Heart right ventricle (tissue), 16 donors: ENCODE measurements around the gene GTPBP8. TPM values are rescaled to one million over a fixed set of nuclear protein-coding genes. Genes with fewer than 3 reads are reported as not detected.

Experiments used
- ATAC-seq, 8 donors: fragments of 200-7000 bp; cut with Tn5 transposase; one replicate each; pipeline ENCODE4 v1.9.1; 2020; ENCODE audit warnings: mild to moderate bottlenecking in 8 of 8, moderate library complexity in 8 of 8, moderate number of reproducible peaks in 1 of 8
- DNase-seq, 2 donors: peaks; one replicate each; pipeline ENCODE4 v3.0.0-alpha.2; 2020
- H3K27ac ChIP-seq, 10 donors: fragments of 200-600 bp; sonication (generic) in 2 of 10; one replicate each; pipeline versions ENCODE4 v1.5.0 to v1.8.0; 2020 to 2022; ENCODE audit warnings: mild to moderate bottlenecking in 3 of 10
- H3K27me3 ChIP-seq, 7 donors: fragments of 200-600 bp; one replicate each; pipeline ENCODE4 v1.8.0; 2021 to 2022; ENCODE audit warnings: mild to moderate bottlenecking in 2 of 7
- H3K36me3 ChIP-seq, 9 donors: fragments of 200-600 bp; sonication (generic) in 1 of 9; one replicate each; pipeline versions ENCODE4 v1.5.0 to v1.8.0; 2020 to 2022; ENCODE audit warnings: mild to moderate bottlenecking in 2 of 9
- H3K4me1 ChIP-seq, 9 donors: fragments of 200-600 bp; sonication (generic) in 1 of 9; one replicate each; pipeline versions ENCODE4 v1.5.0 to v1.8.0; 2020 to 2022; ENCODE audit warnings: mild to moderate bottlenecking in 4 of 9
- H3K4me3 ChIP-seq, 10 donors: fragments of 200-600 bp; sonication (generic) in 2 of 10; one replicate each; pipeline versions ENCODE4 v1.5.0 to v1.8.0; 2020 to 2022; ENCODE audit warnings: mild to moderate bottlenecking in 7 of 10, moderate library complexity in 2 of 10
- H3K9me3 ChIP-seq, 11 donors: fragments of 200-600 bp in 10 of 11; sonication (generic) in 2 of 11; one replicate each; pipeline versions ENCODE4 v1.5.0 to v1.8.0; 2013 to 2022; ENCODE audit warnings: mild to moderate bottlenecking in 2 of 11, control low read depth in 1 of 11, moderate library complexity in 1 of 11
- WGBS, 2 donors: extraction: QIAGEN DNeasy Blood & Tissue Kit; methylation state at CpG; one replicate each; pipeline ENCODE4 v1.1.7; 2013; ENCODE audit warnings: inconsistent platforms in 1 of 2; 5-methylcytosine and 5-hydroxymethylcytosine counted together
- intact Hi-C, 10 donors: fragments of 100-400 bp; cut with DNase I; formaldehyde crosslinking; loops; one replicate each; pipeline versions ENCODE4 v1.11.1 to v1.14.2; 2022
- long read RNA-seq, 3 donors: library from polyadenylated mRNA; unstranded; transcript quantifications; one replicate each; pipeline ENCODE4 v2.0.0, GENCODE V29; 2020 to 2021
- polyA plus RNA-seq, 2 donors: library from polyadenylated mRNA; stranded (reverse); fragments of 200-250 nt; gene quantifications; one replicate each; pipeline ENCODE4 v1.2.3, GENCODE V29; 2013
- total RNA-seq, 10 donors: library from RNA; stranded (reverse); fragmentation: NEBNext Ultra II Directional in 3 of 10; extraction: Animal tissue kit (Norgen Biotek cat#: 25700) in 3 of 10; gene quantifications; one replicate each; pipeline versions ENCODE4 v1.2.1 to v1.2.4, GENCODE V29; 2021 to 2023
- TF ChIP-seq, protein P1 (sequence below), 9 donors: fragments of 200-600 bp; sonication (generic) in 2 of 9; IDR thresholded peaks; one replicate each; pipeline versions ENCODE4 v1.5.0 to v1.8.0; 2021 to 2022; ENCODE audit warnings: antibody characterized with exemption in 9 of 9, mild to moderate bottlenecking in 5 of 9, moderate library complexity in 1 of 9
- donor health status: Arrhythmogenic right ventricular cardiomyopathy.
- donor health status: ischemic (EF 13 %, LVEDD 7.1; RV severe dilation, severe dysfunction).
- donor health status: healthy with polysubstance abuse.
- donor health status: DM: no; HTN: yes; CAD: no.
- donor health status: DM: no; HTN: no; CAD: no.
- donor health status: ischemic (EF 25% LVEDD 6.9; RV normal size, moderate dysfunction).
- donor health status: ischemic (EF 25% LVEDD 5.7; RV mildly dilated, moderate dysfunction).
- donor health status: healthy.
- donor health status: DM: yes; HTN: yes; CAD: no.
- donor health status: Ischemic cardiomyopathy.
- donor health status: ischemic (EF 35%, LVEDD 5.7; RV mildly dilated, moderate dysfunction).
- donor health status: nonischemic (EF 11% LVEDD 7.7; RV severe dilation, severe dysfunction).
- donor health status: DM: yes; HTN: yes; CAD: no.
- donor health status: PGD.
- donor health status: ischemic (EF 29% LVEDD 5.4; RV normal size, mild dysfunction).
- donor health status: nonischemic (EF 23%, LVEDD 6.1; RV moderate dilation, normal function).

The GTPBP8 gene
- total RNA-seq (10 to 100 TPM; 19.7 to 31.3 (median 26.3) TPM), polyA plus RNA-seq (10 to 100 TPM in 1 of 2 donors, 1 to 10 TPM in 1; 4.7 to 16.1 TPM)
- long read RNA-seq, donor 1, transcript GTPBP8-203 (6 exons, 1,360 nt), result major isoform, 17 of 25 reads
- long read RNA-seq, donor 1, partial matches to known transcripts, result 0 of 25 reads
- long read RNA-seq, donor 1, other reads (novel, unspliced or antisense), result 5 of 25 reads
- long read RNA-seq, donor 2, transcript GTPBP8-203 (6 exons, 1,360 nt), result major isoform, 34 of 50 reads
- long read RNA-seq, donor 2, partial matches to known transcripts, result 2 of 50 reads
- long read RNA-seq, donor 2, other reads (novel, unspliced or antisense), result 8 of 50 reads
- long read RNA-seq, donor 3, transcript GTPBP8-202 (5 exons, 1,787 nt), result minor isoform, 6 of 45 reads
- long read RNA-seq, donor 3, transcript GTPBP8-203 (6 exons, 1,360 nt), result major isoform, 22 of 45 reads
- long read RNA-seq, donor 3, partial matches to known transcripts, result 0 of 45 reads
- long read RNA-seq, donor 3, other reads (novel, unspliced or antisense), result 17 of 45 reads

DNA sequence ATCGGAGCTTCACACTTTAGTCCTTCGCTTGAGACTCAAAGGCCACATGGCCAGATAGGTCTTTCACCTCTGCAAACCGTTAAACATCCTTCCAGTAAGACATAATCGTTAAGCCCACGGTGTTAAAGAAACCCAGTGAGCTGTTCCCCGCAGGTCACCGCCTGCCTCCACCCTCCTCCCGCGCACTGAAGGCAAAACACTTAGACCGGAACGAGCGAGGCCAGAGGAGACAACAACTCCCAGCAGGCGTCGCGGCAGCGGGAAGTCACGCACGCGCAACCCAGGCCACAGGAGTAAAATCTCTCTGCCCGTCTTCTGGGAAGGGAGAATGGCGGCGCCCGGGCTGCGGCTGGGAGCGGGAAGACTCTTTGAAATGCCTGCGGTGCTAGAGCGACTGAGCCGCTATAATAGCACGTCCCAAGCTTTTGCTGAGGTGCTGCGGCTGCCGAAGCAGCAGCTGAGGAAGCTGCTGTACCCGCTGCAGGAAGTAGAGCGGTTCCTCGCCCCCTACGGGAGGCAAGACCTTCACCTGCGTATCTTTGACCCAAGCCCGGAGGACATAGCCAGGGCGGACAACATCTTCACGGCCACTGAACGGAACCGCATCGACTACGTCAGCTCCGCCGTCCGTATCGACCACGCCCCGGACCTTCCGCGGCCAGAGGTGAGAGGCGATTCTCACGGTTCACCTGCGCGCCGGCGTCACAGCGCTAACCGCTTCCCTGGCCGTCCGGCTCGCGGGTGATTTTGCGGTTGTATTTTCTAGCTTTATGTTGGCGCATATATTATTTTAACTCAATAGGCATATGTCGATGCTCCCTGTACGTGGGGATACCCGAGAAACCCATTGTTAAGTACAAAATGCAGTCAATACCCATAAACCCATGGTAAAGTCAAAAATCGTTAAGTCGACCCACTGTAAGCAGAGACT lies at the start of gene GTPBP8:
Gene GTPBP8, plus strand, starts transcription at position 313 of the 931 bp plus-strand sequence. Its CDS starts 16 bp downstream, at position 329.
- H3K27me3 ChIP-seq, result no peaks in the 10 kb centered on the region
- WGBS, 2 donors, result 2% methylated on average over 70 of the region's 70 CpGs
- peak within 1 kb of the TSS; percentile 88 to 98 (median 96) for H3K27ac ChIP-seq
- peaks cover 0 to 13% (median 0%) of the 10 kb centered on the region in 9 donors for H3K36me3 ChIP-seq
- H3K9me3 ChIP-seq, result no peaks in the 10 kb centered on the region
- intact Hi-C loops, result loop anchor here in 1 of 10 donors (2.0 to 5.0 kb wide), 2 partner anchors 28 to 429 kb away; partner anchors contain the start of genes ATG3 and SLC35A5
- DNase-seq (peak; percentile 91 to 92), ATAC-seq (peak; percentile 98 to 99 (median 99))
- H3K4me3 ChIP-seq, result peak within 1 kb of the TSS; percentile 64 to 92 (median 78)
- TF ChIP-seq, protein P1, sequence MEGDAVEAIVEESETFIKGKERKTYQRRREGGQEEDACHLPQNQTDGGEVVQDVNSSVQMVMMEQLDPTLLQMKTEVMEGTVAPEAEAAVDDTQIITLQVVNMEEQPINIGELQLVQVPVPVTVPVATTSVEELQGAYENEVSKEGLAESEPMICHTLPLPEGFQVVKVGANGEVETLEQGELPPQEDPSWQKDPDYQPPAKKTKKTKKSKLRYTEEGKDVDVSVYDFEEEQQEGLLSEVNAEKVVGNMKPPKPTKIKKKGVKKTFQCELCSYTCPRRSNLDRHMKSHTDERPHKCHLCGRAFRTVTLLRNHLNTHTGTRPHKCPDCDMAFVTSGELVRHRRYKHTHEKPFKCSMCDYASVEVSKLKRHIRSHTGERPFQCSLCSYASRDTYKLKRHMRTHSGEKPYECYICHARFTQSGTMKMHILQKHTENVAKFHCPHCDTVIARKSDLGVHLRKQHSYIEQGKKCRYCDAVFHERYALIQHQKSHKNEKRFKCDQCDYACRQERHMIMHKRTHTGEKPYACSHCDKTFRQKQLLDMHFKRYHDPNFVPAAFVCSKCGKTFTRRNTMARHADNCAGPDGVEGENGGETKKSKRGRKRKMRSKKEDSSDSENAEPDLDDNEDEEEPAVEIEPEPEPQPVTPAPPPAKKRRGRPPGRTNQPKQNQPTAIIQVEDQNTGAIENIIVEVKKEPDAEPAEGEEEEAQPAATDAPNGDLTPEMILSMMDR (IDR thresholded peaks at IDR 0.05), result peak in 3 of 9 donors; percentile 21 to 36 (median 34)
- H3K4me1 ChIP-seq, result peaks cover 2 to 28% (median 15%) of the 10 kb centered on the region in 9 donors

DNA sequence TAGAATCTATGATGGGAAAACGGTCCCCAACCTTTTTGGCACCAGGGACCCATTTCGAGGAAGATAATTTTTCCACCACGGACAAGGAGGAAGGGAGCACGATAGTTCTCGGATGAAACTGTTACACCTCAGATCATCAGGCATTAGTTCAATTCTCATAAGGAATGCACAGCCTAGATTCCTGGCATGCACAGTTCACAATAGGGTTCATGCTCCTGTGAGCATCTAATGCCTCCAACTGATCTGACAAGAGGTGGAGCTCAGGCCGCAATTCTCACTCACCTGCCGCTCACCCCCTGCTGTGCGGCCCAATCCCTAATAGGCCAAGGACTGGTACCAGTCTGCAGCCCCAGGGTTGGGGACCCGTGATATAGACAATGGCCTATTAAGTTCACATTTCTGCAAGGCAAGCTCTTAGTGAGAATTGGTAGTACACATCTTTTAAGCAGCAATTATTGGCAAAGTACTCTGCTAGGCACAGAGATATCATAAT lies 42.4 kb upstream of the GTPBP8 start:
- ATAC-seq (no peak), DNase-seq (no peak)
- Histone ChIP-seq H3K36me3 (no peaks in the 10 kb centered on the region), H3K4me3 (no peak overlapping the region), H3K9me3 (peaks cover 0 to 26% (median 4%) of the 10 kb centered on the region in 11 donors), H3K27me3 (no peaks in the 10 kb centered on the region), H3K27ac (no peak overlapping the region), H3K4me1 (no peaks in the 10 kb centered on the region)
- TF ChIP-seq, protein P1 (IDR thresholded peaks at IDR 0.05), result no peak
- intact Hi-C loops, result loop anchor here in 1 of 10 donors (5.0 kb wide), 1 partner anchor 814 kb away; no protein-coding TSS in a partner anchor
- 76 to 81% methylated on average over 9 of the region's 9 CpGs for WGBS, 2 donors

DNA sequence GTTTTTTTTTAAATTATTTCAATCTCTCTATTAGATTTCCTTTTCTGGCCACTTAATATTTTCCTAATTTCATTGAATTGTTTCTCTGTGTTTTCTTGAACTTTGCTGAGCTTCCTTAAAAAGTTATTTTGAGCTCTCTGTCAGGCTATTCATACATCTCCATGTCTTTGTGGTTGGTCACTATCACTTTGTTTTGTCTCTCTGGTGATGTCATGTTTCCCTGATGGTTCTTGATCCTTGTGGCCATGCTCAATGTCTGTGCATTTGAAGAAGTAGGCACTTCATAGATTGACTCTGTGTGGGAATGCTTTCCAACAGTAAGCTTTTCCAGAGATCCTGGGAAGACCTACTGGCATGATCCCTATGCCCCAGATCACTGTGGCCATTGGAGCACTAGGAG lies 34.4 kb upstream of the GTPBP8 start:
- ATAC-seq (no peak), DNase-seq (no peak)
- peaks cover 0 to 22% (median 0%) of the 10 kb centered on the region in 11 donors for H3K9me3 ChIP-seq
- H3K27ac ChIP-seq, result no peak overlapping the region
- intact Hi-C loops, result loop anchor here in 1 of 10 donors (10.0 kb wide), 1 partner anchor 1048 kb away; no protein-coding TSS in a partner anchor
- H3K4me3 ChIP-seq, result no peak overlapping the region
- peaks cover 0 to 14% (median 0%) of the 10 kb centered on the region in 9 donors for H3K4me1 ChIP-seq
- peaks cover 0 to 7% (median 0%) of the 10 kb centered on the region in 7 donors for H3K27me3 ChIP-seq
- H3K36me3 ChIP-seq, result no peaks in the 10 kb centered on the region
- TF ChIP-seq, protein P1 (IDR thresholded peaks at IDR 0.05), result no peak
